GM10248 (cell line): ENCODE measurements around the gene FAM107B.

Experiments used
- CTCF ChIA-PET: fragments of 300-600 bp; sonication (Branson Sonifier 250); formaldehyde crosslinking; extraction: SDS; loops from one replicate; lab custom pipeline; 2021; ENCODE audit warnings: antibody characterized with exemption; lab: Yijun Ruan, JAX
- POLR2A ChIA-PET: fragments of 350-650 bp; sonication (Branson Sonifier 250); formaldehyde crosslinking; extraction: SDS; loops from one replicate; lab custom pipeline; 2020; ENCODE audit warnings: antibody characterized with exemption; lab: Yijun Ruan, JAX
- DNase-seq: peaks from one replicate; pipeline ENCODE4 v3.0.0; 2012; ENCODE audit errors: extremely low spot score
- CTCF ChIP-seq: IDR thresholded peaks from 2 replicates; pipeline ENCODE4 v1.5.1; 2012; ENCODE audit warnings: mild to moderate bottlenecking, low read depth; ENCODE audit errors: extremely low read depth, missing control alignments, control extremely low read depth

Gene FAM107B

GRCh38 chr10:14676732-14677131 lies 98.0 kb downstream of the FAM107B start:
- no peak for TF ChIP-seq CTCF
- no peak for DNase-seq
- CTCF ChIA-PET, result no interaction called here
- POLR2A ChIA-PET, result no interaction called here

GRCh38 chr10:14674376-14675050 lies 100.2 kb downstream of the FAM107B start:
- CTCF ChIA-PET, result interaction anchor here (1.0 kb wide), 1 partner anchor 13 kb away, joined by 3 read pairs; no protein-coding TSS in a partner anchor
- no peak for TF ChIP-seq CTCF
- DNase-seq, result no peak
- POLR2A ChIA-PET, result no interaction called here

- DNase-seq, result no peak
- no peak for TF ChIP-seq CTCF
- ChIA-PET CTCF (no interaction called here), POLR2A (no interaction called here)
Measured at GRCh38 chr10:14673189-14673861, 101.4 kb downstream of the FAM107B start.

- ChIA-PET POLR2A (no interaction called here), CTCF (interaction anchor here (1.1 to 1.4 kb wide), 3 partner anchors 9 to 18 kb away, joined by 3 read pairs; no protein-coding TSS in a partner anchor)
- no peak for TF ChIP-seq CTCF
- DNase-seq, result no peak
Measured at GRCh38 chr10:14671386-14671831, 103.3 kb downstream of the FAM107B start.

- POLR2A ChIA-PET, result no interaction called here
- CTCF ChIA-PET, result interaction anchor here (1.3 to 1.4 kb wide), 2 partner anchors 9 to 17 kb away, joined by 3 read pairs; no protein-coding TSS in a partner anchor
- no peak for DNase-seq
- no peak for TF ChIP-seq CTCF
Measured at GRCh38 chr10:14670551-14671240, 104.0 kb downstream of the FAM107B start.

- CTCF ChIA-PET, result interaction anchor here (1.0 kb wide), 1 partner anchor 58 kb away, joined by 3 read pairs; no protein-coding TSS in a partner anchor
- POLR2A ChIA-PET, result no interaction called here
- no peak for TF ChIP-seq CTCF
- no peak for DNase-seq
Measured at GRCh38 chr10:14669576-14669975, 105.1 kb downstream of the FAM107B start.
